IMR-90 (cell line): ENCODE data around the gene SLC9A3. TPM values are rescaled to one million over a fixed set of nuclear protein-coding genes. Genes with fewer than 3 reads are reported as not detected.

Experiments
- polyA plus RNA-seq, 3 experiments: library from polyadenylated mRNA; depleted of rRNA; stranded (reverse); fragments of >200 nt; gene quantifications; 2 replicates each; pipeline ENCODE4 v1.2.3, GENCODE V29; 2012; ENCODE audit warnings: low replicate concordance in 1 of 3
- total RNA-seq: library from RNA; depleted of rRNA; stranded (reverse); fragments of >200 nt; gene quantifications from 2 replicates; pipeline ENCODE4 v1.2.3, GENCODE V29; 2012
- TF ChIP-seq, protein P1 (sequence below): fragments of 150-350 bp; IDR thresholded peaks from 2 replicates; pipeline ENCODE4 v1.6.1; 2016; ENCODE audit warnings: low read depth, mild to moderate bottlenecking, low read length, moderate library complexity, borderline replicate concordance

Gene SLC9A3
- total and polyA plus RNA-seq, 2 of the 4 experiments (the other 2 are of a cell fraction) = 0.72 to 1.5 TPM

GRCh38 chr5:528629-529511, 4.6 kb upstream of the SLC9A3 start (continued):
- TF ChIP-seq, protein P1, sequence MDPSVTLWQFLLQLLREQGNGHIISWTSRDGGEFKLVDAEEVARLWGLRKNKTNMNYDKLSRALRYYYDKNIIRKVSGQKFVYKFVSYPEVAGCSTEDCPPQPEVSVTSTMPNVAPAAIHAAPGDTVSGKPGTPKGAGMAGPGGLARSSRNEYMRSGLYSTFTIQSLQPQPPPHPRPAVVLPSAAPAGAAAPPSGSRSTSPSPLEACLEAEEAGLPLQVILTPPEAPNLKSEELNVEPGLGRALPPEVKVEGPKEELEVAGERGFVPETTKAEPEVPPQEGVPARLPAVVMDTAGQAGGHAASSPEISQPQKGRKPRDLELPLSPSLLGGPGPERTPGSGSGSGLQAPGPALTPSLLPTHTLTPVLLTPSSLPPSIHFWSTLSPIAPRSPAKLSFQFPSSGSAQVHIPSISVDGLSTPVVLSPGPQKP = no peak
